Measurements from ENCODE around the gene SIL1.

Gene SIL1

DNA sequence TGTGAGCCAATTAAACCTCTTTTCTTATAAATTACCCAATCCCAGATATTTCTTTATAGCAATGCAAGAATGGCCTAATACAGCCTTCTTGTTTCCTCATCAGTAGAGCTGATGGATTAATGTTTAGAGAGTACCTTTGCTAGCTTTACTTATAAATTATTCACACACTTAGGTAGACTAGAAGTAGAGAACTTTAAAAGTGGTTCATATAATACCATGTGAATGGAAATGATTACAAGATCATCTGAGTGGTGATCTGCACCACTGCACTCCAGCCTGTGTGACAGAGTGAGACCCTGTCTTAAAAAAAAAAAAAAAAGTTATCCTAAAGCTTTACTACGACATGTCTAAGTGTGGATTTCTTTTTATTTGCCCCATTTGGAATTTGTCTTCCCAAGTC, 299.9 kb downstream of the SIL1 start:
- H3K4me3 ChIP-seq (ENCODE audit: low read depth, low read length), result no peak overlapping the region
